ENCODE results near the gene PPP2R1B. TPM values are rescaled to one million over a fixed set of nuclear protein-coding genes. Genes with fewer than 3 reads are reported as not detected.

PPP2R1B gene
- total and polyA plus RNA-seq, 2 donors (not counting 3 experiments of a cell fraction or from before 2014, with no cell fraction given) = 18.0 to 50.8 TPM

- Histone ChIP-seq H3K4me2 (ENCODE audit: insufficient read depth, low read length) (no peak overlapping the region), H4K20me1 (replicated peaks; ENCODE audit: control insufficient read depth, extremely low read depth, insufficient read depth, low read length) (no peaks in the 10 kb centered on the region), H3K9me1 (replicated peaks; ENCODE audit: control insufficient read depth, extremely low read depth, insufficient read depth, low read length) (no peaks in the 10 kb centered on the region), H3K4me3 (replicated peaks in 1 of 3; ENCODE audit: insufficient read depth in 1 of 3, low read depth in 1 of 3, low read length in 3 of 3) (no peak overlapping the region), H3K9ac (replicated peaks; ENCODE audit: extremely low read depth, insufficient read depth, low read length) (no peak overlapping the region), H3K27me3 (ENCODE audit: control insufficient read depth in 2 of 2, insufficient read depth in 2 of 2, low read length in 2 of 2) (no peaks in the 10 kb centered on the region), H3K36me3 (ENCODE audit: control insufficient read depth in 2 of 2, extremely low read depth in 1 of 2, insufficient read depth in 2 of 2, low read length in 2 of 2) (peaks cover 7 to 9% of the 10 kb centered on the region in 2 experiments), H3K27ac (ENCODE audit: insufficient read depth, low read depth, low read length) (no peak overlapping the region), H3K79me2 (ENCODE audit: control insufficient read depth, insufficient read depth, low read length) (no peaks in the 10 kb centered on the region), H3K9me3 (replicated peaks; ENCODE audit: control insufficient read depth, insufficient read depth, low read length) (no peaks in the 10 kb centered on the region), H3K4me1 (ENCODE audit: control insufficient read depth, extremely low read depth, insufficient read depth, low read length) (no peaks in the 10 kb centered on the region), H2AFZ (ENCODE audit: low read depth, low read length) (no peak overlapping the region)
- DNase-seq (ENCODE audit: low read depth, low spot score) (no peak), FAIRE-seq (no peak)
- POLR2A ChIA-PET = no interaction called here
- TF ChIP-seq POLR2A (IDR thresholded peaks at IDR 0.05; ENCODE audit: low read depth, low read length) = no peak
- TF ChIP-seq POLR2AphosphoS5 (IDR thresholded peaks at IDR 0.05; ENCODE audit: insufficient read depth, low read depth, low read length) = no peak
- dilution Hi-C loops (cut with MboI; ENCODE audit: extremely low pct_ligation_motif_present, low sequenced_read_pairs) (no loop called here), intact Hi-C loops (cut with micrococcal nuclease) (no loop called here)
- no TSS peak for BruUV-seq (replicated peaks)
- CTCF ChIA-PET = no interaction called here
Measured at GRCh38 chr11:111811445-111811844, 45.3 kb upstream of the PPP2R1B start.

- Histone ChIP-seq H3K36me3 (ENCODE audit: control insufficient read depth in 2 of 2, extremely low read depth in 1 of 2, insufficient read depth in 2 of 2, low read length in 2 of 2) (peaks cover 7 to 13% of the 10 kb centered on the region in 2 experiments), H3K27ac (ENCODE audit: insufficient read depth, low read depth, low read length) (no peak overlapping the region), H3K4me1 (ENCODE audit: control insufficient read depth, extremely low read depth, insufficient read depth, low read length) (no peaks in the 10 kb centered on the region), H3K9me3 (replicated peaks; ENCODE audit: control insufficient read depth, insufficient read depth, low read length) (no peaks in the 10 kb centered on the region), H3K79me2 (ENCODE audit: control insufficient read depth, insufficient read depth, low read length) (no peaks in the 10 kb centered on the region), H3K9ac (replicated peaks; ENCODE audit: extremely low read depth, insufficient read depth, low read length) (no peak overlapping the region), H3K4me2 (ENCODE audit: insufficient read depth, low read length) (no peak overlapping the region), H3K9me1 (replicated peaks; ENCODE audit: control insufficient read depth, extremely low read depth, insufficient read depth, low read length) (no peaks in the 10 kb centered on the region), H4K20me1 (replicated peaks; ENCODE audit: control insufficient read depth, extremely low read depth, insufficient read depth, low read length) (no peaks in the 10 kb centered on the region), H3K4me3 (replicated peaks in 1 of 3; ENCODE audit: insufficient read depth in 1 of 3, low read depth in 1 of 3, low read length in 3 of 3) (no peak overlapping the region), H2AFZ (ENCODE audit: low read depth, low read length) (no peak overlapping the region), H3K27me3 (ENCODE audit: control insufficient read depth in 2 of 2, insufficient read depth in 2 of 2, low read length in 2 of 2) (no peaks in the 10 kb centered on the region)
- FAIRE-seq (no peak), DNase-seq (ENCODE audit: low read depth, low spot score) (no peak)
- dilution Hi-C loops (cut with MboI; ENCODE audit: extremely low pct_ligation_motif_present, low sequenced_read_pairs) = no loop called here
- POLR2A ChIA-PET = no interaction called here
- TF ChIP-seq MYC (IDR thresholded peaks at IDR 0.05; ENCODE audit: low read depth, low read length) (no peak), JUN (IDR thresholded peaks at IDR 0.05; ENCODE audit: borderline replicate concordance, insufficient read depth, insufficient read length, low read depth) (no peak), POLR2AphosphoS5 (IDR thresholded peaks at IDR 0.05; ENCODE audit: insufficient read depth, low read depth, low read length) (no peak), POLR2A (IDR thresholded peaks at IDR 0.05; ENCODE audit: low read depth, low read length) (no peak), GATA2 (IDR thresholded peaks at IDR 0.05; ENCODE audit: insufficient read depth, insufficient read length, low read depth, low read length) (no peak), FOS (IDR thresholded peaks at IDR 0.05; ENCODE audit: borderline replicate concordance, insufficient read depth, low read length) (no peak), EZH2 (IDR thresholded peaks at IDR 0.05; ENCODE audit: borderline replicate concordance, low read depth, low read length, severe bottlenecking) (no peak)
- TF ChIP-seq, protein P1, sequence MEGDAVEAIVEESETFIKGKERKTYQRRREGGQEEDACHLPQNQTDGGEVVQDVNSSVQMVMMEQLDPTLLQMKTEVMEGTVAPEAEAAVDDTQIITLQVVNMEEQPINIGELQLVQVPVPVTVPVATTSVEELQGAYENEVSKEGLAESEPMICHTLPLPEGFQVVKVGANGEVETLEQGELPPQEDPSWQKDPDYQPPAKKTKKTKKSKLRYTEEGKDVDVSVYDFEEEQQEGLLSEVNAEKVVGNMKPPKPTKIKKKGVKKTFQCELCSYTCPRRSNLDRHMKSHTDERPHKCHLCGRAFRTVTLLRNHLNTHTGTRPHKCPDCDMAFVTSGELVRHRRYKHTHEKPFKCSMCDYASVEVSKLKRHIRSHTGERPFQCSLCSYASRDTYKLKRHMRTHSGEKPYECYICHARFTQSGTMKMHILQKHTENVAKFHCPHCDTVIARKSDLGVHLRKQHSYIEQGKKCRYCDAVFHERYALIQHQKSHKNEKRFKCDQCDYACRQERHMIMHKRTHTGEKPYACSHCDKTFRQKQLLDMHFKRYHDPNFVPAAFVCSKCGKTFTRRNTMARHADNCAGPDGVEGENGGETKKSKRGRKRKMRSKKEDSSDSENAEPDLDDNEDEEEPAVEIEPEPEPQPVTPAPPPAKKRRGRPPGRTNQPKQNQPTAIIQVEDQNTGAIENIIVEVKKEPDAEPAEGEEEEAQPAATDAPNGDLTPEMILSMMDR (IDR thresholded peaks at IDR 0.05; ENCODE audit: extremely low read depth in 1 of 2, insufficient read depth in 1 of 2, low read depth in 1 of 2, low read length in 2 of 2) = no peak
- TF ChIP-seq, protein P2, sequence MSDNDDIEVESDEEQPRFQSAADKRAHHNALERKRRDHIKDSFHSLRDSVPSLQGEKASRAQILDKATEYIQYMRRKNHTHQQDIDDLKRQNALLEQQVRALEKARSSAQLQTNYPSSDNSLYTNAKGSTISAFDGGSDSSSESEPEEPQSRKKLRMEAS (IDR thresholded peaks at IDR 0.05; ENCODE audit: insufficient read depth, insufficient read length) = no peak
- intact Hi-C loops (cut with micrococcal nuclease) = no loop called here
- BruUV-seq (replicated peaks) = no TSS peak
- CTCF ChIA-PET = no interaction called here
Measured at GRCh38 chr11:111808834-111809233, 42.6 kb upstream of the PPP2R1B start.
